GM19463 (cell line): ENCODE data around the gene ANKUB1.

Experiments
- ATAC-seq: cut with Tn5 transposase; IDR thresholded peaks from one replicate; pipeline ENCODE4 v1.9.1; 2021; ENCODE audit warnings: mild to moderate bottlenecking, moderate library complexity; ENCODE audit not compliant: unreplicated experiment

ANKUB1 gene

DNA sequence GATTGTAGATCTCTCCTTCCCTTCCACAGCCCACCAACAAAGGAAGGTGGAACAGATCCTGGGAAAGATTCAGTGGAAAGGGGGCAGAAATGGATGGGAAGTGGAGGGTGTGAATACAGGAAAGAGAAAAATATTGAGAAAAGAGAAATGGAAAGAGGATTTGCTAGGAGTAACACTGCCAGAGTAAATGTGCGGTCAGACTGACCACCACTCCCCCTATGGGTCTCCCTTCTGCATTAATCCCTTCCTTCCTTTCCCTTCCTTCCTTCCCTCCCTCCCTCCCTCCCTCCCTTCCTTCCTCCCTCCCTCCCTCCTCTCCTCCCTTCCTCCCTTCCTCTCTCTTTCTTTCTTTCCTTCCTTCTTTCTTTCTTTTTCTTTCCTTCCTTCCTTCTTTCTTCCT is 28.1 kb downstream of the ANKUB1 start:
- ATAC-seq, result no peak

DNA sequence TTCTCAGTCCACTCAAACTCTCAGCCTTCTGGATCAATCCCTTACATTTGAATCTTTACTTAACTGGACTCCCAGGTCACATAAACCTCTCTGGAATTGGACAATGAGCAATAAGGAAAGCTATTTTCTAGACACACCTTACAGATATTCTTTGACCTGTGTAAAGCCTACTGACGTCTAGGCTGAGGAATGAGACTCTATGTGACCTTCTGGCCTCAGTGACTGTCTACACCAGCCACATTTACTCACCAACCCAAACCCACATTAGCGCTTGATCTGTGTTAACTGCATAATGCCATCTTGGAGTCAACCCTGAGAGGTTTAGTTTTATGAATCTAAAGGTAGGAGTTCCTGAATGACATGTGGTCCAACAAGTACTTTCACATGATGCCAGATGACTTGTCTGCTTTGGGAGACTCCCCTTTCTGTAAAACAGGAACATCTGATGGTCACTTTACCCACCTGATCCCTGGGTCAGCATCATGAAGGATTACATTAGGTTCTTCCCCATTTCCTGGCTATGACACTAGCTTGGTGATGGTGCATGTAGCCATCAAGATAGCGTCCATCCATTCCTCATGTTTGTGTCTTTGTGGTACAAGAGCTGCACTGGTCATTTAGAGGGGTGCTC is 28.7 kb downstream of the ANKUB1 start:
- no peak for ATAC-seq

DNA sequence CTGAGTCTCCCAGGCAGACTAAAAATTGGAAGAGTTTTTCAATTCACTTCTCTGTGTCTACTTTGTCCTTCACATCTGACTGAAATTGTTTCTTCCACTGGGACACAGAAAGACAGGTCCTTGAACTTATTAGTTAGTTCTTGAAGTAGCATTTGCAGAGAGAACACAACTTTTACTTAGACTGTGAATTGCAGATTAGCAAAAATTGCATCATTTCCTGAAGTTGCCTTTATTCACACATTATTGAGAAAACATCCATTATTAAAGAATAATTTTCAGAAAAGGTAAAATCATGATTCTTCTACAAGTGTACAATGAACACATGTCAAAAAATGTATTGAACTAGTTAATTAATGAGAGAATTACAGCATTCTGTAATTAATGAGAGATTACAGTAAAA is 38.6 kb downstream of the ANKUB1 start:
- no peak for ATAC-seq

DNA sequence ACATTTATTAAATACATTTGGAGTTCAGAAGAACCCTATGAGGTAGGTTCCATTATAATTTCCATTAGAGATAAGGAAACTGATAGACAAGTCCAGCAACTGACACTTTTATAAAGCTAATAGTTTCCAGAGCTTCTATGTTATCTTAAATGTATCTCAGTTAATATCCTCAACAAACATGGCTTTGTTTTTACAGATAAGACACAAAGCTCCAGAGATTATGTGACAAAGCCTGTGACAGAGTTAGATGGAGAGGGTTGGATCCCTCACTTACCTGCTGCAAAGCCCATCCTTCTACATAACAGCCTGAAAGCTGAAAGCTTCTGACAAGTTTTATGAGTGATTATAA is 39.6 kb downstream of the ANKUB1 start:
- no peak for ATAC-seq

DNA sequence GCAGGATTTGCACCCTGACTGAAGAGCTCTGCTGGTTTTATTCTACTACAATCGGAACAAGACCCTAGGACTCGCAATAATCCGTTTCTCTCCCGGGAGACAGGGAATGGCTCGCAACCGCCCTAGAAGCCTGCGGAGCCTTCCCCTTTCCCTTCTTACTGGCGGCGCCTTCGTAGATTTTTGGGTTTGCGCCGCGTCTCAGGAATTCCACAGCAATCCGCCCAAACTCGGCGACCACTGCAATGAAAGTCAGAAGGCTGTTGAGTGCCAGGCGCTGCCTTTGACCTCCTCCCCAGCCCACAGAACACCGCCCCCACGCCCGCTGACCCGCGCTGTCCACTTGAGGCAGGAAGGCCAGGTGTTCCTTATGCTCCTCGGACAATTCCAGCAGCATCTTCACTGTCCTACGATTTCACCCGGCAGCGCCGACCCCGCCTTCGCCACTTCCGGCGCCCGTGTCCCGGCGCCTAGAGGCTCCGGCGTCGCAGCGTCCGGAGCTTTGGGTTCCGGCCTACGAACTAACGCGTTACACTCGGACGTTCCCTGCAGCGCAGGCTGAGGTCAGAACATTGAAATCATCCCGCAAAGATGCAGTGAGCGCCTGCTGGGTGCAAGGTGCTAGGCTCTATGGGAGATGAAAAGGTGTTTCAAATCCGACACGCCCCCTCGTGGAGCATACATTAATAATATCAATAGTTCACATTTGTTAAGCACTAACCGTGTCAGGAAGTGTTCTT is 40.1 kb downstream of the ANKUB1 start, which contains the start of gene COMMD2:
Gene COMMD2, minus strand, starts transcription at position 439 of the 737 bp plus-strand sequence. Its CDS starts 45 bp downstream, at position 394.
- ATAC-seq, result peak; percentile 99

DNA sequence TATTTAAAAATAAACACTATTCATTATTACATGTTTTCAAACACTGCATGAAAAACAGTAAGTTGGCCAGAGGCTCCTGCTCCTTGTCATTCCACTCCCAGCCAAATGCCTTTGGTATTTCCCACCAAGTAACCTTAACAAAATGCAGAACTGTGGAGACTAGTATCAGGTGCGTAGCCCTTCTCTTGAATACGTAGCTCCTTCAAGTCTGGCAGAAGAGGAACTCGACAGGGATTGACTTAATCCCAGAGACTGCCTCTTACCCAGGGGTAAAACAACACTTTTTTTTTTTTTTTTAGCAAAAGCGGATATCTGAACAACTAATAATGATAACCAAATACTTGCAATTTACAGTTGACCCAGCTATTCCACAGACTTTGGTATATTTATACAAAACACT is 40.8 kb downstream of the ANKUB1 start:
- no peak for ATAC-seq

DNA sequence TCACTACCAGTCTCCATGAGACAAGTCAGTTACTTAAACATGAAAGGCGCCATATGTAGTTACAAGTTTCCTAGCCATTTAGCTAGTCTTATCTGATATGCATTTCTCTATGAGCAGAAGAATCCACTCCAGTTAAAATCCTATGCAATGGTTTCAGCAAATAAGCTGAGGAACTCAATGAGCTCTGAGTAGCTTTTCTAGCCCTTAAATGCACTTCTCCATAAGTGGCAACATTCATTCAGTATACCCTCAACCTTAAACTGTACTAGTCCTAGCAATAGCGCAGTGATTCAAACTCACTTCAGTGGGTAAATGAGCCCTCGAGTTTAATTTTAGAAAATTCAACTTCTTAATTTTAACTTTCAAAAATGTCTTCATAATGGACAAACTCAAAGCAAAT is 47.7 kb downstream of the ANKUB1 start:
- no peak for ATAC-seq

DNA sequence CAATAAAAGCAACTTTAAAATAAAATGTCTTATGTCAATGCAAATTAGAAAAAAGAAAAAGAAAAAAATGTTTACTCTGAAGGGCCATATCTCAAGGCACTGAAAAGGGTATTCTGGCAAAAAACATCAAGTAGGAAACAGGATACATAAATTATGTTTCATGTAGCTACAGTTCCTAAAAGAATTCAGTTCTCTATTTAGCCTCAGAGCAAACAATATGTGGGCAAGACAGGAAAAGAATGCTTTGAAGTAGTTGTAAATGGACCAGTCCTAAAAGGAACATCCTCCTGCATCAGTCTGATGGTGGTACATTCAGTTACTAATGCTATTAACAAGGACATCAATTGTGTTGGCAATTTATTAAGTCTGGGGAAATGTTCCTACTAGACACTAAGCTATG is 48.2 kb downstream of the ANKUB1 start:
- ATAC-seq, result no peak

DNA sequence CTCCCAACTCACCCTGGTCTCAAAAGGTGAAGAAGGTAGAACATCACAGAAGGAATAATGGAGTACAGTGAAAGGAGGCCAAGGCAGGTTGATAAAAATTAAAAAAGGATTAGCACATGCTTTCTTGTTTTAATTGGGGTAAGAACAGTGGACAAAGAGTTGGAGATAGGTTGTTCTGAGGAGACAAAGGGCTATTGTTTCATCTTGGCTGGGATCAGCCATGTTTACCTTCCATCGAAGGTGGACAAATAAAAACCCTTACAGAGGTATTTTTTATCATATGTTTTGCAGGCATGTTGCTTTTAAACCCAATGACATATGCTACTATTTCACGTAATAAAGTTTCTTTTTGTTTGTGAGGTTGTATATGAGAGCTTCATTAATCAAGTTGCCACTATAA is 53.0 kb downstream of the ANKUB1 start:
- no peak for ATAC-seq

DNA sequence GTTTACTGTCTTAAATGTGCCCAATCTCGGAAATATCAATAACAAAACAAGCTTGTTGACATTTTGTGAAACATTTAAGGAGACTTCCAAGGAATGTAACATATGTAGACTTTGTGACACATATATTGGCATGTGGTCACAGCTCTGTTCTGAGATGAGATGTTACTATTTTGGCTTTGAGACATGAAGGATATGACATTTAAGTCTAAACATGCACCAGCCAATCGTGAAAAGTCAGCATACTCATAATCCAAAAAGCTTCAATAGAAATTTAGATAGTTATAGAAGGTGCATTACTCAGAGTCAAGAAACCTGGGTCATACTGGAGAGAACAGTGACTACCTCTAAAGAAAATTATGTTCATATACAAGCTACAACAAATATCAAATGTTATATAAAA is 53.5 kb downstream of the ANKUB1 start:
- ATAC-seq, result no peak

DNA sequence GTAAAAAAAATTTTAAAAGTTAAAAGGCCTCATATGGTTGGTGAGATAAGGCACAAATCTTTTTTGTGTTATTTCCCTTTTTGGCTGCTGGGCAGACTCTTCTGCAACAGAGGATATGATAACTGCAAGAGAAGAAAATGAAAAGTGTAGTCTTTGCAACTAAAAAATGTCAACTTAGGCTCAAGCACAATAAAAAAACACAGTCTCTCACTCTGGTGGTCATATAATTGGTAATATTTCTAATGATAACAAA is 55.5 kb downstream of the ANKUB1 start:
- no peak for ATAC-seq

DNA sequence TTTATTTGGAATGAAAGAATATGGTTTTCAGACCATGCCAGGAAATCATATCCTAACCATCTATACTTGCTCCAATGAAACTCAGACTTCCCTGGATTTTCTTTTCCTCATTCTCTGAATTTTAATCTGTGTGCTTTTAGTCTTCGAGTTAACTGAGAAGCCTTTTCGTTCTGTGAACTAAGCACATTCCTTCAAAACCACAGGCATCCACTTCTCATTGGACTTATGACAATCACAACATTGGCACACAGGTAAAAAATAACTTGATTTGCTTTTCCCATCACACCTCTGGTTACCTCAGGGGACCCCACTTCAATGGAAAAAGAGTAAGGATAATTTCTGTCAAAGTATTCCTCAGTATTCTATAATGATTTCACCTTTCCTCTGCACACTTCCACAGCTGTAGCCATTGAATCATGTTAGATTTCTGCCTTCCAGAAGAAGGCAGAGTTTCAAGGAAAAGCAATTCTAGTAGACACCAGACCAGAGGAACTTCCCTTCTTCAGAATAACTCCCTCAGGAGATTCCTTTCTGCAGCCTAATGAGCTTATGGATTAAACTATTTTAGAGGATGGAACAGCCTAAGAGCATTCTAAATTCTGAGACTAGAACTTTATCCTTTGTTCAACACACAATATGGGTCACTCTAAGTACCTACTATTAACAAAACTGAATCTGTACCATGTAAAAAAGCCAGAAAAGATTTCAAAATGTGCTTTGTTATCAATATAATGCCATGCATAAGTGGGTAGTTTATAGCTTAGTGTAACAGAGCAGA is 56.0 kb downstream of the ANKUB1 start:
- ATAC-seq, result no peak

DNA sequence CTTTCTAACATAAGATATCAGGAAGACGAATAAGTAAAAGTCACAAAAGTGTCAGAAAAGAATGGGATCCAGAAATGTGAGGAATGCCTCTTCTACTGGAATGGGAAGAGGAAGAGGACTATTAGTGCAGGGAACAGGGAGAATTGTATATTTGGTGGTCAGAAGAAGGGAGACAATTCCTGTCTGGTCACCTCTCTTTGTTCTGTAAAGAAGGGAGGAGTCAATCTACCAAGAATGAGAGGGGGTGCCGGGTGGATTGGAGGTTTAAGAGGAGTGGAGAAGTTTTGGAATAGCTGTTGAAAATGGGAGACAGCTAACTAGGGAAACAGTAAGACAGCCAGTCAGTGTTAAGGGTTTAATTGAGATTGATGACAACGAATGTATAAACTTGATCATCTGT is 60.1 kb downstream of the ANKUB1 start:
- ATAC-seq, result no peak

DNA sequence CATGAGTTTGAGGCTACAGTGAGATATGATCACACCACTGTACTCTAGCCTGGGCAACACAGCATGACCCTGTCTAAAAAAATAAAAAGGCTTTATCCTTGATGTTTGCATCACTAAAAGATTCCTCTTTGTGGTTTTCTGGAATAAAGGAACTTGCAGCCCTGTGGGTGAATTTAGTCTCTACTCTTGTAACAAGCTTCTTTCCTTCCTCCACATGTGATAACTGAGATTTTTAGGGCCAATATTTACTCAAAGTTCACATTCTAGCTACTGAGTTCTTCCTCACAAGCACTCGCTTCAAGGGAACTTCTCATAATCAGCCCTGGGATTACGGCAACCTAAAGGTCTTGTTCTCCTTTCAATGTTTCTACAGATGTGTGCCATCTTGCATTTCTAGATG is 64.7 kb downstream of the ANKUB1 start:
- ATAC-seq, result no peak

DNA sequence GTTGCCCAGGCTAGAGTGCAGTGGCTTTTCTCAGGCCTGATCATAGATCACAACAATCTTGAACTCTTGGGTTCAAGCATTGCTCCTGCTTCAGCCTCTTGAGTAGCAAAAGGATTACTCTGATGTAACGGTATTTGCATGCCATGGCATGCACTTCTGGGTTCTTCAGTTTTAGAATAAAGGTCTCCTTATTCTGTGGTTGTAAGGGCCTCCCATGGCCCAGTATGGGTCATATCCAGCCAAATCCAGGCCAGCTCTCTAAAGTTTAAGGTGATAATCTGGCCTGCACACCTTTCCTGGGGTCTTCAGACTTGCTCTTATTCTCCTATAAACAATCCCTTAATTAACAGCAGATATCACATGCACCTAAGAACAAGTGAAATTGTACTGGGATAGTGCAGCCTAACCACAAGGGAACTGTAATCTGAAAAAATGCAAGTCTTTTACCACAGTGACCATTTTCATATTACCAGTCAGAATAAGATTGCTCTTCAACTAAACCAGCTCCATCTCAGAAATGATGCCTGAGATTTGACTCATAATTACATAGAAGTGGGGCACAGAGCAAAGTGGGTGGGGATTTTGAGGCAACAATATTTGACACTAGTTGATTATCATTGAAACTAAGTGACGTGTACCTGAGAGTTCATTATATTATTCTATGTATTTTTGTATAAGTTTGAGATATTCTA is 65.5 kb downstream of the ANKUB1 start:
- peak; percentile 85 for ATAC-seq

DNA sequence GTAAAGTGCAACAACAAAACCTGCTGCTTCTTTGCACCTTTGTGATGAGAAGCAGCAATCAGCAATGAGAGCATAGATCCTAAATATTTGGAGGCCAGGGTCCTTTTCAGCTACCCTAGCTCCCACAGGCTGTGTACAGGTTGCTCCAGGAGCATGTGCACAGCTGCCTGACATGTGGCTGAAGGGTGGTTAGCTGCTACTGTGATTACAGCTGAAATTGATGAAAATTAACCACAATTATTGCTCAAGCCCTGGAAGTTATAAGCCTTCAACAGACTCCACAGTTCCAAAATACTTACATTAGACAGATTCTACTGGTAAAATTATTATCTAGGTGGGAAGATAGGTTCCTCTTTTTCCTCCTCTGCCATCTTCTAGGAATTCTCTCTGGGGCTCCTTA is 68.6 kb downstream of the ANKUB1 start:
- no peak for ATAC-seq

DNA sequence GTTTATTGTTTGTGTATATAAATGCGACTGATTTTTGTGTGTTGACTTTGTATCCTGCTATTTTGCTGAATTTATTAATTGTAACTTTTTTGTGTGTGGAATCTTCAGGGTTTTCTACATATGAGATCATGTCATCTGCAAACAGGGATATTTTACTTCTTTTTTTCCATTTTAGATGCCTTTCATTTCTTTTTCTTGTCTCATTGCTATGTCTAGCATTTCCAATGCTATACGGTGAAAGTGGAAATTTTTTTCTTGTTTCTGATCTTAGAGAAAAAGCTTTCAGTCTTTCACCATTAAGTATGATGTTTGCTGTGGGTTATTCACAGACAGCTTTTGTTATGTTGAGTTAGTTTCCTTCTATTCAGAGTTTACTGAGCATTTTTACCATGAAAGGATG is 71.4 kb downstream of the ANKUB1 start:
- no peak for ATAC-seq

DNA sequence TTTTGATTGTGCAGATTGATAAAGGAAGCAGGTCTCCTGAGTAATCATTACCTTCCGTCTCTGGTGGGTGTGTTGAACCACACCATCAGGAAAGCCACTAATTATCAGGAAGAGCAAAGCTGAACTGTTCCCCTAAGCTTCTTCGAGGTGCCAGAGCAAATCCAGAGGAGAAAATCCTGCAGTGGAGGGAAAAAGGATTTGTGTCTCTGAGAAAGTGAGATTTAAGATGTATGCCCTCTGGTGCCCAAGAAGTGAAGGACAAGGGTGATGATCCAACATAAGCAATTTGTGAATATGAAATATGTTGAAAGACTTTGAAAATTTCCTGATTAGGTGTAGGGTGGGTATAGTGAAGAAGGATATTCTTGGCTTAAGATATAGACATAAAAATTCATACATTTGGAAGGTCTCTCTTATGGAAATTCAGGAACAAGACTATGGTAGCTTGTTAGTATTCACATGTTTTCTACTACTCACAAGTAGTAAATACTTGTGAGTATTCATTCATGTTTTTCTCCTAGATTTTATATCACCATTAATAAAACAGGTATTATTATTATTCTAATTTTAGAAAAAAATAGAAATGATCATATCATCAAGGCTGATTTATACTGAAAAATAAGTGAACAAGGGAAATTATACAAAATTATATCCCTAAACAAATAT is 74.8 kb downstream of the ANKUB1 start:
- no peak for ATAC-seq

DNA sequence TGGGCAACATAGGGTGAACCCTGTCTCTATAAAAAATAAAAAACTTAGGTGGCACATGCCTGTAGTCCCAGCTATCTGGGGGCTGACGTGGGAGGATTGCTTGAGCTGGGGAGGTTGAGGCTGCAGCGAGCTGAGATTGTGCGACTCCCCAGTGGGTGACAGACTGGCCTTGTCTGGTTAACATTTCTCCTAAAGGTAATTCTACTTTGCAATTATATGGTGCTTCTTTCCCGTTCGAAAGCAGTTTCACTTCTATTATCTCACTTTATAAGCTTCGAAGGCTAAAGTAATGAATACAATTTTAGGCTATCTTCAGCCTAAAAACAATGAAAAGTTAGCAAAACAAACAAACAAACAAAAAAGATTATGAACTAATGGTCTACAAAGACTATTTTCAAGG is 75.4 kb downstream of the ANKUB1 start:
- ATAC-seq, result no peak

DNA sequence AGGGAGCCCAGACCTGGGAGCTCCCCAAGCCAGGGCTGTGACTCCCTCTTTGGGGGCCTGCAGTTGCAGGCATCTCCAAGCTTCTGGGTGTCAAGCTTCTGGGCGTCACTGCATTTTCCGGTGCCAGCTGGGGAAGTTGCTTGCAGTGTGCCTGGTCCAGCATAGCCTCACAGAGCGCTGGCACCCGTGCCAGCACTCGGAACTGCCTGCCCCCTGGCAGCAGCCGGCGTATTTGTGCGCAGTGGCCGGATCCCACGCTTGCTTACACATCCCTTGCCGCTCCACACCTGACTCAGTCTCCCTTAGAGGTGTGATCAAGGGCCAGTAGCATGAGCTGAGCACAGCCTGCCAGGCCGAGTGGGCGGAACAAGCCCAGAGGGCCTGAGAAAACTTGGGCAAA is 77.1 kb downstream of the ANKUB1 start:
- no peak for ATAC-seq
